ENCODE results near the gene TOM1L2. TPM values are rescaled to one million over a fixed set of nuclear protein-coding genes. Genes with fewer than 3 reads are reported as not detected.

TOM1L2 gene
- total and polyA plus RNA-seq, 2 donors (not counting 1 experiment from before 2014, with no cell fraction given): 33.9 to 35.9 TPM

- no peak for DNase-seq (ENCODE audit: low read depth in 2 of 2)
- Histone ChIP-seq H3K27ac (ENCODE audit: insufficient read depth, low read length) (no peak overlapping the region), H2AFZ (ENCODE audit: low read length) (no peak overlapping the region), H3K36me3 (ENCODE audit: control insufficient read depth, insufficient read depth, low read length) (peaks cover 43% of the 10 kb centered on the region), H3K4me1 (ENCODE audit: control insufficient read depth, extremely low read depth, insufficient read depth, low read length) (peaks cover 8% of the 10 kb centered on the region), H3K9me3 (ENCODE audit: control insufficient read depth, insufficient read depth, low read depth, low read length) (no peaks in the 10 kb centered on the region), H3K4me3 (replicated peaks in 1 of 4; ENCODE audit: control extremely low read depth in 1 of 4, insufficient read depth in 1 of 4, low read depth in 3 of 4, low read length in 4 of 4) (no peak overlapping the region), H3K9ac (ENCODE audit: insufficient read depth, low read length) (no peak overlapping the region), H3K4me2 (ENCODE audit: extremely low read depth, insufficient read depth, low read length) (no peak overlapping the region), H4K20me1 (ENCODE audit: control insufficient read depth, extremely low read depth, insufficient read depth, low read length) (no peaks in the 10 kb centered on the region), H3K79me2 (ENCODE audit: control insufficient read depth, insufficient read depth, low read length) (no peaks in the 10 kb centered on the region), H3K27me3 (ENCODE audit: control insufficient read depth, insufficient read depth, low read length) (no peaks in the 10 kb centered on the region)
- no peak for TF ChIP-seq CTCF (conservative IDR thresholded peaks at IDR 0.05 in 1 of 2, IDR thresholded peaks at IDR 0.05 in 1 of 2; ENCODE audit: low read depth in 1 of 2, low read length in 2 of 2)
- TF ChIP-seq EZH2 (IDR thresholded peaks at IDR 0.05; ENCODE audit: low read length, missing control alignments): no peak
These were observed 158.5 kb downstream of the TOM1L2 start for GRCh38 chr17:17813725-17814095.

DNA sequence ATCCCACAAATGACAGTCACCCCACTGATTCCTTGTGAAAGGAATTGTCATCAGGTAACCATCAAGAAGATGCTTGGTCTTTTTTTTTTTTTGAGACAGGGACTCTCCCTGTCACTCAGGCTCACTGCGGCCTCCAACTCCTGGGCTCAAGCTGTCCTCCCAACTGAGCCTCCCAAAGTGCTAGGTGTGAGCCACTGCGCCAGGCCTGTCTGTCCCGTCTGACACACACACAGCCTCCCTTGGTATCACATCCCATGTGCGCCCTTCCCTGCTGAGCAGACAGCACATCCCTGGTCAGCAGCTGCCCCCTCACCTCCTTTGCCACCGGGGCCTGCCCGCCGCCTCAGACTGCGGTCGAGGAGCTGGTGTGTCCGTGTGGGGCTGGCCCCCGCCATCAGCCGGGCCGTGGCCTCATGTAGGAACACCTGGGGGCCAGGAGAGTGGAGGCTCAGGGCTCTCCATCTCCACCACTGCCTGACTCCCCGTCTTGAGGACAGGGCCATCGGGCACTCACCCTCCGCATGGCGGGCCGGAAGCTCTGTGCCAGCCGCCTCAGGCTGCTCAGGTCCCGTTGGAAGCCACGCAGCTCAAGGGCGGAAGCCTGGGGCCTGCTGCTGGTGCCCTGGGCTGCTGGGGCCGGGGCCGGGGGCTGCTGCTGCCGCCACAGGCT is 159.0 kb downstream of the TOM1L2 start:
- DNase-seq (ENCODE audit: low read depth in 2 of 2): no peak
- Histone ChIP-seq H3K27me3 (ENCODE audit: control insufficient read depth, insufficient read depth, low read length) (no peaks in the 10 kb centered on the region), H3K4me1 (ENCODE audit: control insufficient read depth, extremely low read depth, insufficient read depth, low read length) (peaks cover 8% of the 10 kb centered on the region), H2AFZ (ENCODE audit: low read length) (no peak overlapping the region), H3K9ac (ENCODE audit: insufficient read depth, low read length) (no peak overlapping the region), H3K4me3 (replicated peaks in 1 of 4; ENCODE audit: control extremely low read depth in 1 of 4, insufficient read depth in 1 of 4, low read depth in 3 of 4, low read length in 4 of 4) (no peak overlapping the region), H3K36me3 (ENCODE audit: control insufficient read depth, insufficient read depth, low read length) (peaks cover 40% of the 10 kb centered on the region), H3K27ac (ENCODE audit: insufficient read depth, low read length) (no peak overlapping the region), H3K79me2 (ENCODE audit: control insufficient read depth, insufficient read depth, low read length) (no peaks in the 10 kb centered on the region), H3K9me3 (ENCODE audit: control insufficient read depth, insufficient read depth, low read depth, low read length) (no peaks in the 10 kb centered on the region), H3K4me2 (ENCODE audit: extremely low read depth, insufficient read depth, low read length) (no peak overlapping the region), H4K20me1 (ENCODE audit: control insufficient read depth, extremely low read depth, insufficient read depth, low read length) (no peaks in the 10 kb centered on the region)
- no peak for TF ChIP-seq CTCF (conservative IDR thresholded peaks at IDR 0.05 in 1 of 2, IDR thresholded peaks at IDR 0.05 in 1 of 2; ENCODE audit: low read depth in 1 of 2, low read length in 2 of 2)
- TF ChIP-seq EZH2 (IDR thresholded peaks at IDR 0.05; ENCODE audit: low read length, missing control alignments): no peak

DNA sequence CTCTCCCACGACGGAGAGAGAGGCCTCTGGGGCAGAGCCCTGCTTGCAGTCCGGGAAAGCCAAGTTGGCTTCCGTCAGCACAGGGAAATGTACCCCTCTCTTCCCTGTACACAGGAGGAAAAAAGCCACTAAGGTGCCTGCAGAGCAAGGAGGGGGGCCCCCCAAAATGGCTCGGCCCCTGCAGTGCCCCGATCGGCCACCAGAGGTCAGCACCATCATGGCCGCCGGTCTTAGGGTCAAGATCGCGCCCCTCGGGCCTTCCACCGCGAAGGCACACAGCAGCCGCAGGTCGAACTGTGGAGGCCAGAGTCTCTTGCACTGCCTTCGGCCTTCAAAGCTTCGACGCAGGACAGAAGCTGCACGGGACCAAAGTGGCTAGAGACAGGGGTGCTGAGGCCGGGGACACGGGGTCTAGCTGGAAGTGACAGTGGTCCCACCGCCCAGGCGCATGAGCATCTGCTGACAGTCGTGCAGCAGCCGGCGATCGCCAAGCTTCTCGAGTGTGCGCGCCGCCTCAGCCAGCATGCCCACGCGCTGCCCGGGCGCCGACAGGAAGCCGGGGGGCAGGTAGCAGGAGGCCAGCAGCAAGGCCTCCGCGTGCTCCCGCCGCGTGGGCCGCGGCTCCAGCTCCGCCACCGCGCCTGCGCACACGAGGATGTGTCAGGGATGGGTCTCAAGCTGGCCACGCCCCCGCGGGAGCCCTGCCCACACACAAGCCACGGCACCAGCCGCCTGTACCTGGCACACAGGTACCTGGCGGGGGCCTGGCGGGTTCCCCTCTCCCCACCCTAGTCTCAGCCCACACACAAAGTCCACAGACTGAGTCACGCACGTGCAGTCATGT is 159.8 kb downstream of the TOM1L2 start:
- peaks cover 38% of the 10 kb centered on the region for H3K36me3 ChIP-seq (ENCODE audit: control insufficient read depth, insufficient read depth, low read length)

More for the DNA sequence above, 159.8 kb downstream of the TOM1L2 start:
- Histone ChIP-seq H3K27me3 (ENCODE audit: control insufficient read depth, insufficient read depth, low read length) (no peaks in the 10 kb centered on the region), H2AFZ (ENCODE audit: low read length) (no peak overlapping the region), H3K79me2 (ENCODE audit: control insufficient read depth, insufficient read depth, low read length) (no peaks in the 10 kb centered on the region), H3K4me1 (ENCODE audit: control insufficient read depth, extremely low read depth, insufficient read depth, low read length) (peaks cover 8% of the 10 kb centered on the region), H3K9ac (ENCODE audit: insufficient read depth, low read length) (no peak overlapping the region), H4K20me1 (ENCODE audit: control insufficient read depth, extremely low read depth, insufficient read depth, low read length) (no peaks in the 10 kb centered on the region), H3K9me3 (ENCODE audit: control insufficient read depth, insufficient read depth, low read depth, low read length) (no peaks in the 10 kb centered on the region), H3K27ac (ENCODE audit: insufficient read depth, low read length) (no peak overlapping the region), H3K4me3 (replicated peaks in 1 of 4; ENCODE audit: control extremely low read depth in 1 of 4, insufficient read depth in 1 of 4, low read depth in 3 of 4, low read length in 4 of 4) (no peak overlapping the region), H3K4me2 (ENCODE audit: extremely low read depth, insufficient read depth, low read length) (no peak overlapping the region)
- no peak for TF ChIP-seq EZH2 (IDR thresholded peaks at IDR 0.05; ENCODE audit: low read length, missing control alignments)
- TF ChIP-seq CTCF (conservative IDR thresholded peaks at IDR 0.05 in 1 of 2, IDR thresholded peaks at IDR 0.05 in 1 of 2; ENCODE audit: low read depth in 1 of 2, low read length in 2 of 2): peak; percentile 87 to 94
- peak; percentile 52 to 67 for DNase-seq (ENCODE audit: low read depth in 2 of 2)

Data from fibroblast of lung (primary cell).